CD4-positive, alpha-beta T cell treated with Interleukin-1 beta for 1 hour (primary cell): ENCODE data around the gene XPC.

Experiments
- DNase-seq, 2 donors: peaks; one replicate each; pipeline ENCODE4 v3.0.0-alpha.2; 2020 to 2022

Gene XPC

GRCh38 chr3:14206548-14207177, 28.3 kb upstream of the XPC start:
- DNase-seq = no peak

GRCh38 chr3:14204515-14205284, 26.3 kb upstream of the XPC start:
- no peak for DNase-seq

GRCh38 chr3:14203521-14204079, 25.2 kb upstream of the XPC start:
- DNase-seq = peak; percentile 47 to 52

GRCh38 chr3:14202874-14203520, 24.6 kb upstream of the XPC start:
- DNase-seq = no peak

- DNase-seq = no peak
These were observed 23.7 kb upstream of the XPC start for GRCh38 chr3:14201940-14202684.

GRCh38 chr3:14200841-14201240, 22.4 kb upstream of the XPC start:
- no peak for DNase-seq

GRCh38 chr3:14200276-14200675, 21.9 kb upstream of the XPC start:
- no peak for DNase-seq

GRCh38 chr3:14199641-14200040, 21.2 kb upstream of the XPC start:
- no peak for DNase-seq

GRCh38 chr3:14194865-14195264, 16.5 kb upstream of the XPC start:
- DNase-seq = no peak

GRCh38 chr3:14188041-14188754, 9.8 kb upstream of the XPC start:
- DNase-seq = no peak

- DNase-seq = no peak
These were observed 8.6 kb upstream of the XPC start for GRCh38 chr3:14186854-14187458.

- no peak for DNase-seq
These were observed 4.7 kb upstream of the XPC start for GRCh38 chr3:14183015-14183577.

GRCh38 chr3:14181253-14181652, 2.9 kb upstream of the XPC start:
- DNase-seq = no peak

GRCh38 chr3:14179795-14180194, 1.4 kb upstream of the XPC start:
- no peak for DNase-seq

GRCh38 chr3:14179114-14179465, 689 bp upstream of the XPC start:
- peak in 1 of 2 donors; percentile 11 for DNase-seq

- peak; percentile 1 to 20 for DNase-seq
These were observed 688 bp downstream of the XPC start for GRCh38 chr3:14177580-14178246.

GRCh38 chr3:14175383-14176037, 2.9 kb downstream of the XPC start:
- DNase-seq = peak; percentile 51 to 81

- no peak for DNase-seq
These were observed 3.9 kb downstream of the XPC start for GRCh38 chr3:14174483-14174882.

- DNase-seq = no peak
These were observed 5.9 kb downstream of the XPC start for GRCh38 chr3:14172496-14172895.

- no peak for DNase-seq
These were observed 7.8 kb downstream of the XPC start for GRCh38 chr3:14170531-14171159.
